ENCODE measurements around the gene AMMECR1L.

Gene AMMECR1L

DNA sequence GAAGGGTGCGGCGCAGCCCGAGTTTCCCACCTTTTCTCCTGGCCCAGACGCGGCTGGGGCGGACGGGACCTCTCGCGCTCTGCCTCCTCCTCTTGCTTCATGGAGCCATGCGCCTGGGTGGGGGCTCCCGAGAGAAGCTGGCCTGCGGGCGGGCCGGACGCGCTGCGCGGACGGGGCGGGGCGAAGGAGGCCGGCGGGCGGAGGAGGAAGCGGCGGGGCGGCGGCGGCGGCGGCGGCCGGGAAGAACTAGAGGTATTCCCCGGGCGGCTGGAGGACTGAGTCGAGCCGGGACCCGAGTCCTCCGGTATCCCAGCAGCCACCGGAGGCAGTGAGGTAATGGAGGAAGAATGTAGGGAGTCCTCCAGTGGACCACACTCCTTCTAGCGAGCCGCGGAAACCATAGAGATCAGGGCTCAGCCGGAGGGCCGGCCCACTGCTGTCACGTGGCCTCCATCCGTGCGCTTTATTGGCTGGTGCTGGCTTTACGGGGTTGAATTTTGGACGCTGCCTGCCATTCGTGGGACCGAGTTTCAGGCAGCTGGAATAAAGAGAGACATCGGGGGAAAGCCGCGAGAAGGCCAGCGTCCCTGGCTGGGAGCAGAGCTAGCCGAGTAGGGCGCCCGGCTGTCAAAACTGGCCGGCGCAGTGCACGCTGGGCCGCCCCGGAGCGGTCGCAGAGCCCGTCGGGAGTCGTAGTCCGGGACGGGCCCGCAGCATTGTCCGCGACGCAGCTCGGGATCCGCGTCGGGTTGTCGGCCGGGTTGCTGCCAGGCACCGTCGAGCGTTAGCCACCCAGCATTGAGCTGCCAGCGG lies at the start of gene AMMECR1L:
Gene AMMECR1L (minus strand): TSS at position 177 of the 813 bp plus-strand sequence. CDS start 11,722 bp downstream, outside the sequence.
- peak; percentile 77 for DNase-seq (ENCODE audit: low read depth)
- peak within 1 kb of the TSS; percentile 71 for H3K4me3 ChIP-seq (ENCODE audit: low read depth, low read length)

DNA sequence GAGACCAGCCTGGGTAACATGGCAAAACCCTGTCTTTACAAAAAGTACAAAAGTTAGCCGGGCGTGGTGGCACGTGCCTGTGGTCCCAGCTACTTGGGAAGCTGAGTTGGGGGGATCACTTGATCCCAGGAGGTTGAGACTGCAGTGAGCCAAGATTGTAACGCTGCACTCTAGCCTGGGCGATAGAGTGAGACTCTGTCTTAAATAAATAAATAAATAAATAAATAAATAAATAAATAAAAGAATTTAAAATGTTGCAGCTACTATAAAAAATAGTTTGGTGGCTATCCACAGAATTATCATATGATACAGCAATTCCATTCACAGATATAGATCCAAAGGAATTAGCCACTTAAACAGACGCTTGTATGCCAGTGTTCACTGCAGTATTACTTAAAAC lies 49.6 kb upstream of the AMMECR1L start:
- no peak overlapping the region for H3K4me3 ChIP-seq (ENCODE audit: low read depth, low read length)
- TF ChIP-seq CTCF (IDR thresholded peaks at IDR 0.05; ENCODE audit: insufficient read depth, low read depth, low read length, missing control alignments) = no peak
- no peak for DNase-seq (ENCODE audit: low read depth)

DNA sequence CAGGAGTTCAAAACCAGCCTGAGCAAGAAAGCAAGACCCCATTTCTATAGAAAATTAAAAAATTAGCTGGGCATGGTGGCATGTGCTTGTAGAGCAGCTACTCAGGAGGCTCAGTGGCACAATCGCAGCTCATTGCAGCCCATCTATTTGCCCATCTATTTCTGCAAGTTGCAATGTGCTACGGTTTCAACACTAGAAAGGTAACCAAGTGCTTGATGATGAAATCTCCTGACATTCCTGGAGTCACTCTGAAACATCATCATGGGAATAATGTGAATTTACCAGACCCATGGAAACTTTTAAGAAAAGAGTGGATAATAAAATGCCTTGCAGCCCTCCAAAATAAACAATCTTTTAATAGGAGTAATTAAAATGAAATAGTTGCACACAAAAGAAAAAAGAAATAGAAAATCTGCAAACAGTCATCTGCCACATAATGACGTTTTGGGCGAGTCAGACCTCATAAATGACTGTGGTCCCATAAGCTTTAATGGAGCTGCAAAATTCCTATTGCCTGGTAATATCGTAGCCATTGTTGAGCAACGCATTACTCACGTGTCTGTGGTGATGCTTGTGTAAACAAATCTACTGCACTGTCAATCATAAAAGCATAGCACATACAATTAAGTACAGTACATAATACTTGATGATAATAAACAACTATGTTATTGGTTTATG lies 46.6 kb upstream of the AMMECR1L start:
- DNase-seq (ENCODE audit: low read depth) = no peak
- TF ChIP-seq CTCF (IDR thresholded peaks at IDR 0.05; ENCODE audit: insufficient read depth, low read depth, low read length, missing control alignments) = no peak
- H3K4me3 ChIP-seq (ENCODE audit: low read depth, low read length) = no peak overlapping the region

DNA sequence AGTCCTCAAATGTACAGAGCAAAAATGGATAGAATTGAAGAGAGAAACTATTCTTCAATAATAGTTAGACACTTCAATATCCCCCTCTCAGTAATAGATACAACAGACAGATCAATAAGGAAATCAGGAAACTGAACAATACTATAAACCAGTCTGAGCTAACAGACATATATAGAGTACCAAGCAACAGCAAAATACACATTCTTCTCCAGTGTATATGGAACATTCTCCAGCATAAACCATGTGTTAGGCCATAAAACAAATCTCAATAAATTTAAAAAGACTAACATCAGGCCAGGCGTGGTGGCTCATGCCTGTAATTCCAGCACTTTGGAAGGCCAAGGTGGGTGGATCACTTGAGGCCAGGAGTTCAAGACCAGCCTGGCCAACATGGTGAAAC lies 43.7 kb upstream of the AMMECR1L start:
- no peak for DNase-seq (ENCODE audit: low read depth)
- no peak for TF ChIP-seq CTCF (IDR thresholded peaks at IDR 0.05; ENCODE audit: insufficient read depth, low read depth, low read length, missing control alignments)
- H3K4me3 ChIP-seq (ENCODE audit: low read depth, low read length) = no peak overlapping the region

- TF ChIP-seq CTCF (IDR thresholded peaks at IDR 0.05; ENCODE audit: insufficient read depth, low read depth, low read length, missing control alignments) = no peak
- no peak for DNase-seq (ENCODE audit: low read depth)
- no peak overlapping the region for H3K4me3 ChIP-seq (ENCODE audit: low read depth, low read length)
Observed at GRCh38 chr2:127927384-127927783, 41.6 kb upstream of the AMMECR1L start.

- no peak overlapping the region for H3K4me3 ChIP-seq (ENCODE audit: low read depth, low read length)
- TF ChIP-seq CTCF (IDR thresholded peaks at IDR 0.05; ENCODE audit: insufficient read depth, low read depth, low read length, missing control alignments) = no peak
- no peak for DNase-seq (ENCODE audit: low read depth)
Observed at GRCh38 chr2:127917916-127918315, 32.2 kb upstream of the AMMECR1L start.

GRCh38 chr2:127913808-127914457 lies 28.2 kb upstream of the AMMECR1L start:
- TF ChIP-seq CTCF (IDR thresholded peaks at IDR 0.05; ENCODE audit: insufficient read depth, low read depth, low read length, missing control alignments) = no peak
- DNase-seq (ENCODE audit: low read depth) = no peak
- H3K4me3 ChIP-seq (ENCODE audit: low read depth, low read length) = no peak overlapping the region
